ENCODE measurements around the gene FAM98B. TPM values are rescaled to one million over a fixed set of nuclear protein-coding genes. Genes with fewer than 3 reads are reported as not detected.

The FAM98B gene
- total and polyA plus RNA-seq, 2 experiments from 2014 or later, result 4.4 to 14.1 TPM

- H3K9me2 ChIP-seq (replicated peaks; ENCODE audit: insufficient read depth), result no peaks in the 10 kb centered on the region
- H3K27me3 ChIP-seq, result peaks cover 4% of the 10 kb centered on the region
- no peak overlapping the region for H3K4me3 ChIP-seq
- no peak overlapping the region for H3K4me2 ChIP-seq
- H3K27ac ChIP-seq, result no peak overlapping the region
- H4K20me1 ChIP-seq (ENCODE audit: insufficient read depth, poor library complexity, severe bottlenecking), result no peaks in the 10 kb centered on the region
- WGBS (ENCODE audit: low lambda C conversion rate, missing lambda C conversion rate), result 90% methylated on average over 5 of the region's 5 CpGs
- no peaks in the 10 kb centered on the region for H3K79me2 ChIP-seq
- TF ChIP-seq EZH2phosphoT487 (IDR thresholded peaks at IDR 0.05; ENCODE audit: low read depth, severe bottlenecking, unreplicated experiment), result no peak
- TF ChIP-seq EZH2 (IDR thresholded peaks at IDR 0.05; ENCODE audit: borderline replicate concordance), result no peak
- TF ChIP-seq, protein P1, sequence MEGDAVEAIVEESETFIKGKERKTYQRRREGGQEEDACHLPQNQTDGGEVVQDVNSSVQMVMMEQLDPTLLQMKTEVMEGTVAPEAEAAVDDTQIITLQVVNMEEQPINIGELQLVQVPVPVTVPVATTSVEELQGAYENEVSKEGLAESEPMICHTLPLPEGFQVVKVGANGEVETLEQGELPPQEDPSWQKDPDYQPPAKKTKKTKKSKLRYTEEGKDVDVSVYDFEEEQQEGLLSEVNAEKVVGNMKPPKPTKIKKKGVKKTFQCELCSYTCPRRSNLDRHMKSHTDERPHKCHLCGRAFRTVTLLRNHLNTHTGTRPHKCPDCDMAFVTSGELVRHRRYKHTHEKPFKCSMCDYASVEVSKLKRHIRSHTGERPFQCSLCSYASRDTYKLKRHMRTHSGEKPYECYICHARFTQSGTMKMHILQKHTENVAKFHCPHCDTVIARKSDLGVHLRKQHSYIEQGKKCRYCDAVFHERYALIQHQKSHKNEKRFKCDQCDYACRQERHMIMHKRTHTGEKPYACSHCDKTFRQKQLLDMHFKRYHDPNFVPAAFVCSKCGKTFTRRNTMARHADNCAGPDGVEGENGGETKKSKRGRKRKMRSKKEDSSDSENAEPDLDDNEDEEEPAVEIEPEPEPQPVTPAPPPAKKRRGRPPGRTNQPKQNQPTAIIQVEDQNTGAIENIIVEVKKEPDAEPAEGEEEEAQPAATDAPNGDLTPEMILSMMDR (IDR thresholded peaks at IDR 0.05; ENCODE audit: poor library complexity), result no peak
- no peaks in the 10 kb centered on the region for H3K36me3 ChIP-seq (replicated peaks; ENCODE audit: insufficient read depth, low read depth)
- no peaks in the 10 kb centered on the region for H3K9me3 ChIP-seq (ENCODE audit: low read depth)
- H3K4me1 ChIP-seq (ENCODE audit: insufficient read depth), result no peaks in the 10 kb centered on the region
- no peak overlapping the region for H2AFZ ChIP-seq
- no peak for DNase-seq (ENCODE audit: low spot score)
Observed at GRCh38 chr15:38524156-38524555, 70.2 kb downstream of the FAM98B start.

DNA sequence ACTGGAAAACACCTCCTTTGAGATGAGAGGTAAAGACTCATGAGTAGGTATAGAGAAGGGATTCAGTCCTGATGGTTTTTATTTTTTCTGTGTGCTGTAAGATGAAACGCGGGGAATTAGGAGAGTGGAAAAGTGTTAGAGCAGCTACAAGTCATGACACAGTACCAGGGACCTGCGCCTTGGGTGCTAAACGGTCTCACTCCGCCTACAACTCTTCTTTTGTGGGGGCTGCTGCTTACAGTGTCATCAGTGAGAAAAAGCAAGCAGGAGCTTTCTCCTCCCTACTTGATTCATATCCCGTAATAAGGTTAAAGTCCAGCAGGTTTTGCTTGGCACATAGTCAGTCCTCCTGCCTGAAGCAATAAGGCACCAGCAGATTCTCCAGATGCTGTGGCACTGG, 71.6 kb downstream of the FAM98B start:
- Histone ChIP-seq H3K27ac (no peak overlapping the region), H3K27me3 (peaks cover 4% of the 10 kb centered on the region), H3K79me2 (no peaks in the 10 kb centered on the region), H3K4me3 (no peak overlapping the region), H3K4me2 (no peak overlapping the region), H3K9me3 (ENCODE audit: low read depth) (no peaks in the 10 kb centered on the region), H3K36me3 (replicated peaks; ENCODE audit: insufficient read depth, low read depth) (no peaks in the 10 kb centered on the region), H3K9me2 (replicated peaks; ENCODE audit: insufficient read depth) (no peaks in the 10 kb centered on the region), H4K20me1 (ENCODE audit: insufficient read depth, poor library complexity, severe bottlenecking) (no peaks in the 10 kb centered on the region), H3K4me1 (ENCODE audit: insufficient read depth) (no peaks in the 10 kb centered on the region), H2AFZ (no peak overlapping the region)
- TF ChIP-seq EZH2phosphoT487 (IDR thresholded peaks at IDR 0.05; ENCODE audit: low read depth, severe bottlenecking, unreplicated experiment), result no peak
- TF ChIP-seq, protein P1 (IDR thresholded peaks at IDR 0.05; ENCODE audit: poor library complexity), result no peak
- TF ChIP-seq EZH2 (IDR thresholded peaks at IDR 0.05; ENCODE audit: borderline replicate concordance), result no peak
- DNase-seq (ENCODE audit: low spot score), result no peak
- whole genome bisulfite sequencing (ENCODE audit: low lambda C conversion rate, missing lambda C conversion rate), result 96% methylated on average over 6 of the region's 6 CpGs

- TF ChIP-seq EZH2 (IDR thresholded peaks at IDR 0.05; ENCODE audit: borderline replicate concordance) (no peak), EZH2phosphoT487 (IDR thresholded peaks at IDR 0.05; ENCODE audit: low read depth, severe bottlenecking, unreplicated experiment) (no peak)
- TF ChIP-seq, protein P1 (IDR thresholded peaks at IDR 0.05; ENCODE audit: poor library complexity), result no peak
- H3K9me3 ChIP-seq (ENCODE audit: low read depth), result no peaks in the 10 kb centered on the region
- no peaks in the 10 kb centered on the region for H3K9me2 ChIP-seq (replicated peaks; ENCODE audit: insufficient read depth)
- H3K4me3 ChIP-seq, result no peak overlapping the region
- 90% methylated on average over 2 of the region's 2 CpGs for WGBS (ENCODE audit: low lambda C conversion rate, missing lambda C conversion rate)
- no peak for DNase-seq (ENCODE audit: low spot score)
- H3K4me1 ChIP-seq (ENCODE audit: insufficient read depth), result no peaks in the 10 kb centered on the region
- no peaks in the 10 kb centered on the region for H3K36me3 ChIP-seq (replicated peaks; ENCODE audit: insufficient read depth, low read depth)
- no peaks in the 10 kb centered on the region for H3K79me2 ChIP-seq
- peaks cover under 1% of the 10 kb centered on the region for H3K27me3 ChIP-seq
- H3K4me2 ChIP-seq, result no peak overlapping the region
- H4K20me1 ChIP-seq (ENCODE audit: insufficient read depth, poor library complexity, severe bottlenecking), result no peaks in the 10 kb centered on the region
- no peak overlapping the region for H2AFZ ChIP-seq
- no peak overlapping the region for H3K27ac ChIP-seq
Observed at GRCh38 chr15:38526158-38526557, 72.2 kb downstream of the FAM98B start.

DNA sequence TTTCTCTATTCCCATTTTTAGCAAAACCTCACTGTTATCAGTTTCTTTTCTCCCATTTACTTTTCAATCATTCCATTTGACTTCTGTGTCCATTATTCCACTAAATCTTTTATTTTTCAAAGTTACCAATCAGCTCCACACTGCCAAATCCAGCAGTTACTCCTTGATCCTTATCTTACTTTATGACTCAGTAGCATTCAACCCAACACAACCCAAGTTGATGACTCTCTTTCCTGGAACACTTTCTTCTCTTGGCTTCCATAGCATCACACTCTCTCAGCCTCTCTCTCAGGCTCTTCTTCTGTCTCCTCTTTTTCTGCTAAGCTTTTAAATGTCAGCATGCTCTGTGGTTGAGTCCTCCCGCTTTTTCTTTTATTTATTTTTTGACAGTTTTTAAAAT, 74.4 kb downstream of the FAM98B start:
- Histone ChIP-seq H3K4me3 (no peak overlapping the region), H3K27ac (no peak overlapping the region), H3K4me1 (ENCODE audit: insufficient read depth) (no peaks in the 10 kb centered on the region), H4K20me1 (ENCODE audit: insufficient read depth, poor library complexity, severe bottlenecking) (no peaks in the 10 kb centered on the region), H3K4me2 (no peak overlapping the region), H3K36me3 (replicated peaks; ENCODE audit: insufficient read depth, low read depth) (no peaks in the 10 kb centered on the region), H2AFZ (no peak overlapping the region), H3K9me3 (ENCODE audit: low read depth) (no peaks in the 10 kb centered on the region), H3K79me2 (no peaks in the 10 kb centered on the region), H3K27me3 (no peaks in the 10 kb centered on the region), H3K9me2 (replicated peaks; ENCODE audit: insufficient read depth) (no peaks in the 10 kb centered on the region)
- 100% methylated on average over 1 of the region's 1 CpG for WGBS (ENCODE audit: low lambda C conversion rate, missing lambda C conversion rate)
- no peak for DNase-seq (ENCODE audit: low spot score)
- no peak for TF ChIP-seq EZH2phosphoT487 (IDR thresholded peaks at IDR 0.05; ENCODE audit: low read depth, severe bottlenecking, unreplicated experiment)
